CD4-positive, alpha-beta T cell (primary cell): ENCODE measurements around the gene NKAIN1. TPM values are rescaled to one million over a fixed set of nuclear protein-coding genes. Genes with fewer than 3 reads are reported as not detected.

Experiments
- ATAC-seq: fragments of 200-7000 bp; cut with Tn5 transposase; one replicate; pipeline ENCODE4 v1.10.0; 2022; ENCODE audit warnings: mild to moderate bottlenecking; ENCODE audit not compliant: poor library complexity
- CTCF ChIA-PET: fragments of 350-600 bp; sonication (Branson Sonifier 250); formaldehyde crosslinking; loops from one replicate; lab custom pipeline; 2021; ENCODE audit warnings: antibody characterized with exemption, inconsistent platforms; lab: Charles Lee
- POLR2A ChIA-PET: fragments of 350-600 bp; sonication (Branson Sonifier 250); formaldehyde crosslinking; loops from one replicate; lab custom pipeline; 2021; ENCODE audit warnings: antibody characterized with exemption, inconsistent platforms; lab: Charles Lee
- DNase-seq, 14 experiments: peaks; one replicate each; pipeline ENCODE4 v3.0.0-alpha.2; 2013 to 2020; ENCODE audit warnings: mixed read lengths in 2 of 14
- H3K27ac ChIP-seq, 2 donors: one replicate each; pipeline versions ENCODE4 v1.5.1 to v1.7.0; 2013; ENCODE audit warnings: low read length in 2 of 2, low read depth in 1 of 2, mild to moderate bottlenecking in 1 of 2
- H3K27me3 ChIP-seq, 2 experiments: 1 replicate in 1 of 2; 2 replicates in 1 of 2; pipeline versions ENCODE4 v1.6.1 to v1.7.0; 2013; ENCODE audit warnings: low read length in 2 of 2, control low read depth in 1 of 2, mild to moderate bottlenecking in 1 of 2, moderate library complexity in 1 of 2; ENCODE audit not compliant: insufficient read depth in 2 of 2, control insufficient read depth in 1 of 2
- H3K36me3 ChIP-seq: one replicate; pipeline ENCODE4 v1.6.1; 2013; ENCODE audit warnings: low read length, control low read depth; ENCODE audit not compliant: insufficient read depth
- H3K4me1 ChIP-seq: one replicate; pipeline ENCODE4 v1.6.1; 2013; ENCODE audit warnings: low read length, control low read depth; ENCODE audit not compliant: insufficient read depth
- H3K4me3 ChIP-seq: one replicate; pipeline ENCODE4 v1.5.1; 2013; ENCODE audit warnings: mild to moderate bottlenecking, low read length, moderate library complexity
- H3K9me3 ChIP-seq, 2 experiments: 1 replicate in 1 of 2; 2 replicates in 1 of 2; pipeline versions ENCODE4 v1.6.1 to v1.7.0; 2013; ENCODE audit warnings: low read length in 2 of 2, mild to moderate bottlenecking in 2 of 2, control low read depth in 1 of 2, moderate library complexity in 1 of 2; ENCODE audit not compliant: control insufficient read depth in 1 of 2, insufficient read depth in 1 of 2
- H3K27ac Mint-ChIP-seq: one replicate; pipeline ENCODE4 v1.8.0; 2020; ENCODE audit warnings: mixed read lengths
- H3K27me3 Mint-ChIP-seq: one replicate; pipeline ENCODE4 v1.8.0; 2021; ENCODE audit warnings: mixed read lengths
- H3K36me3 Mint-ChIP-seq: one replicate; pipeline ENCODE4 v1.8.0; 2021; ENCODE audit warnings: low read depth, mixed read lengths
- H3K4me1 Mint-ChIP-seq: one replicate; pipeline ENCODE4 v1.8.0; 2021; ENCODE audit warnings: low read depth, mixed read lengths
- H3K4me3 Mint-ChIP-seq: one replicate; pipeline ENCODE4 v1.8.0; 2020; ENCODE audit warnings: mild to moderate bottlenecking, mixed read lengths
- H3K9me3 Mint-ChIP-seq: one replicate; pipeline ENCODE4 v1.8.0; 2020; ENCODE audit warnings: mixed read lengths
- intact Hi-C, 2 experiments: fragments of 100-400 bp; cut with DNase I in 1 of 2; cut with micrococcal nuclease in 1 of 2; formaldehyde crosslinking; loops; one replicate each; pipeline versions ENCODE4 v1.15.1 to v1.9.0; 2023 to 2025; cut with DNase I, micrococcal nuclease
- total RNA-seq, 174 experiments: library from RNA in 2 of 174; stranded (reverse) in 2 of 174; gene quantifications; one replicate each; pipeline ENCODE4 v1.2.3 and lab custom pipeline; 2021 to 2026
- TF ChIP-seq, protein P1 (sequence below): fragments of 200-600 bp; IDR thresholded peaks from one replicate; pipeline ENCODE4 v1.8.0; 2022; ENCODE audit warnings: antibody characterized with exemption, mild to moderate bottlenecking

Gene NKAIN1
- total RNA-seq, 2 experiments from 2014 or later = not detected

DNA sequence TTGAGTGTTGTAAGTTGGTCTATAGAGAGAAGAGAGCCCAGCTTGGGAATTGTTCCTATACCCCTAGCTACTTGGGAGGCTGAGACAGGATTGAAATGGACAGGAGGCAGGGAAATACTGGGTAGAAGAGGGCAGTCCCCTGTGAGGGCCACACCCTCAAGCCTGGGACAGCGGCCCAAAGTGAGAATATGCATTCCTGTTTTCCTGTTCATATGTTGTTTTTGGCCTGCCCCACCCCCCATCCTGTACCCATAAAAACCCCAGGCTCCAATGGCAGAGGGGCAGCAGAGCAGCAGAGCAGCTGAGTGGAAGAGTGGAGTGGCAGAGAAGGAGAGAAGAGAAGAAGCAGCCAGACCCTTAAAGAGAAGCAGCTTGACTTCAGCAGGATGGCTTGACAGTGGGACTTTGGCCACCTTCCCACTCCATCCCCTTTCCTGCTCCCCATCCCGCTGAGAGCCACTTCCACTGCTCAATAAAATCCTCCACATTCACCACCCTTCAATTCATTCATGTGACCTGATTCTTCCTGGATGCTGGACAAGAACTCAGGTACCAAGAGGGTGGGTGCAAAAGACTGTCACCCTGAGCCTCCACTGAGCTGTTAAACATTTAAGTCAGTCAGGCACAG lies 103.6 kb downstream of the NKAIN1 start:
- no peaks in the 10 kb centered on the region for H3K9me3 ChIP-seq
- H3K36me3 ChIP-seq = no peaks in the 10 kb centered on the region
- no peaks in the 10 kb centered on the region for H3K27me3 ChIP-seq
- TF ChIP-seq, protein P1, sequence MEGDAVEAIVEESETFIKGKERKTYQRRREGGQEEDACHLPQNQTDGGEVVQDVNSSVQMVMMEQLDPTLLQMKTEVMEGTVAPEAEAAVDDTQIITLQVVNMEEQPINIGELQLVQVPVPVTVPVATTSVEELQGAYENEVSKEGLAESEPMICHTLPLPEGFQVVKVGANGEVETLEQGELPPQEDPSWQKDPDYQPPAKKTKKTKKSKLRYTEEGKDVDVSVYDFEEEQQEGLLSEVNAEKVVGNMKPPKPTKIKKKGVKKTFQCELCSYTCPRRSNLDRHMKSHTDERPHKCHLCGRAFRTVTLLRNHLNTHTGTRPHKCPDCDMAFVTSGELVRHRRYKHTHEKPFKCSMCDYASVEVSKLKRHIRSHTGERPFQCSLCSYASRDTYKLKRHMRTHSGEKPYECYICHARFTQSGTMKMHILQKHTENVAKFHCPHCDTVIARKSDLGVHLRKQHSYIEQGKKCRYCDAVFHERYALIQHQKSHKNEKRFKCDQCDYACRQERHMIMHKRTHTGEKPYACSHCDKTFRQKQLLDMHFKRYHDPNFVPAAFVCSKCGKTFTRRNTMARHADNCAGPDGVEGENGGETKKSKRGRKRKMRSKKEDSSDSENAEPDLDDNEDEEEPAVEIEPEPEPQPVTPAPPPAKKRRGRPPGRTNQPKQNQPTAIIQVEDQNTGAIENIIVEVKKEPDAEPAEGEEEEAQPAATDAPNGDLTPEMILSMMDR = no peak
- Mint-ChIP-seq H3K4me1 (no peaks in the 10 kb centered on the region), H3K9me3 (no peaks in the 10 kb centered on the region), H3K4me3 (no peak overlapping the region), H3K27ac (no peak overlapping the region), H3K36me3 (no peaks in the 10 kb centered on the region), H3K27me3 (no peaks in the 10 kb centered on the region)
- no peak for DNase-seq
- no peak overlapping the region for H3K4me3 ChIP-seq
- intact Hi-C loops = no loop called here
- H3K27ac ChIP-seq = no peak overlapping the region
- POLR2A ChIA-PET = no interaction called here
- no peak for ATAC-seq
- CTCF ChIA-PET = no interaction called here
- no peaks in the 10 kb centered on the region for H3K4me1 ChIP-seq

DNA sequence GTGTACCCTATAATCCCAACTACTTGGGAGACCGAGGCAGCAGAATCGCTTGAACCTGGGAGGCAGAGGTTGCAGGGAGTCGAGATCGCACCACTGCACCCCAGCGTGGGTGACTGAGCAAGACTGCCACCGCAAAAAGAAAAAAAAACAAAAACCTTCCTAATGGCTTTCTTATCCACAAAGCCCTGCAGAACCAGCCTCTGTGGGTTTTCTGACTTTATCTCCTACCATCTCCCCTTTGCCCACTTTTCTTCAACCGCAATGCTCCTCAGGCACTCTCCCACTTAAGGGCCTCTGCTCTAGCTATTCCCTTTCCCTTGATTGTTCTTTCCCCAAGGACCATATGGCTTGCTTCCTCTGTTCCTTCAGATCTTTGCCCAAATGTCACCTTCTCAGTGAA lies 106.3 kb downstream of the NKAIN1 start:
- no peak overlapping the region for H3K27ac Mint-ChIP-seq
- Histone ChIP-seq H3K4me3 (no peak overlapping the region), H3K4me1 (no peaks in the 10 kb centered on the region), H3K27me3 (no peaks in the 10 kb centered on the region), H3K36me3 (no peaks in the 10 kb centered on the region), H3K27ac (no peak overlapping the region), H3K9me3 (no peaks in the 10 kb centered on the region)
- TF ChIP-seq, protein P1 = no peak
- ATAC-seq (no peak), DNase-seq (no peak)
- intact Hi-C loops = no loop called here
- H3K4me1 Mint-ChIP-seq = no peaks in the 10 kb centered on the region
- CTCF ChIA-PET = no interaction called here
- no peak overlapping the region for H3K4me3 Mint-ChIP-seq
- H3K9me3 Mint-ChIP-seq = no peaks in the 10 kb centered on the region
- POLR2A ChIA-PET = no interaction called here
- H3K27me3 Mint-ChIP-seq = no peaks in the 10 kb centered on the region
- no peaks in the 10 kb centered on the region for H3K36me3 Mint-ChIP-seq

Other genes starting within 250 kb of the NKAIN1 start
- gene PUM1, start 174.2 kb downstream of the NKAIN1 start, total RNA-seq = 100 to 1,000 TPM; 190 to 202 TPM
- gene SNRNP40, start 56.9 kb upstream of the NKAIN1 start, total RNA-seq = 10 to 100 TPM; 48.4 to 53.7 TPM
- 1 to 10 TPM; 7.3 to 7.6 TPM for gene ZCCHC17, start 57.1 kb upstream of the NKAIN1 start, total RNA-seq
- not detected for gene FABP3, start 133.2 kb upstream of the NKAIN1 start, total RNA-seq
- gene SERINC2, start 173.3 kb upstream of the NKAIN1 start, total RNA-seq = under 1 TPM in 1 of 2 experiments, not detected in 1; 0.11 TPM